Astrocyte (in vitro differentiated cells and primary cell): Measurements from ENCODE around the gene P2RY8. TPM values are rescaled to one million over a fixed set of nuclear protein-coding genes. Genes with fewer than 3 reads are reported as not detected.
"Not testable (repeated sequence)": the region's sequence is repeated elsewhere in the genome, so short reads cannot be mapped to it uniquely, and the experiment has no call there.

Experiments used
- DNase-seq: peaks from one replicate; pipeline ENCODE4 v3.0.0-alpha.2; 2010; ENCODE audit warnings: low read depth
- FAIRE-seq: peaks from 2 replicates; lab custom pipeline; 2011; peaks lifted over from hg19 to GRCh38; lab: Jason Lieb, UNC
- H2AFZ ChIP-seq: 2 replicates; pipeline ENCODE4 v1.6.0; 2012; ENCODE audit warnings: low read depth, low read length, inconsistent platforms
- H3K27ac ChIP-seq: 2 replicates; pipeline ENCODE4 v1.5.1; 2011; ENCODE audit warnings: low read depth, low read length, inconsistent platforms
- H3K27me3 ChIP-seq: 2 replicates; pipeline ENCODE4 v1.6.0; 2011; ENCODE audit warnings: low read length, inconsistent platforms; ENCODE audit not compliant: insufficient read depth
- H3K36me3 ChIP-seq: 2 replicates; pipeline ENCODE4 v1.5.1; 2011; ENCODE audit warnings: low read length, inconsistent platforms; ENCODE audit not compliant: insufficient read depth
- H3K4me1 ChIP-seq: 2 replicates; pipeline ENCODE4 v1.5.1; 2011; ENCODE audit warnings: low read length, inconsistent platforms; ENCODE audit not compliant: insufficient read depth
- H3K4me2 ChIP-seq: 2 replicates; pipeline ENCODE4 v1.6.0; 2012; ENCODE audit warnings: low read length, inconsistent platforms
- H3K4me3 ChIP-seq: 2 replicates; pipeline ENCODE4 v1.5.1; 2011; ENCODE audit warnings: low read depth, mild to moderate bottlenecking, low read length, inconsistent platforms; ENCODE audit not compliant: insufficient read depth
- H3K79me2 ChIP-seq: 2 replicates; pipeline ENCODE4 v1.6.0; 2012; ENCODE audit warnings: mild to moderate bottlenecking, low read length, inconsistent platforms; ENCODE audit not compliant: insufficient read depth
- H3K9ac ChIP-seq: 2 replicates; pipeline ENCODE4 v1.6.0; 2012; ENCODE audit warnings: mild to moderate bottlenecking, low read length, inconsistent platforms
- H3K9me3 ChIP-seq: 2 replicates; pipeline ENCODE4 v1.5.1; 2012; ENCODE audit warnings: low read depth, mild to moderate bottlenecking, low read length, inconsistent platforms; ENCODE audit not compliant: insufficient read depth
- H4K20me1 ChIP-seq: 2 replicates; pipeline ENCODE4 v1.6.0; 2012; ENCODE audit warnings: low read length, inconsistent platforms; ENCODE audit not compliant: insufficient read depth
- H3K27ac Mint-ChIP-seq: one replicate; pipeline ENCODE4 v1.8.0; 2021; ENCODE audit warnings: mild to moderate bottlenecking, mixed read lengths; ENCODE audit not compliant: unreplicated experiment
- H3K27me3 Mint-ChIP-seq: one replicate; pipeline ENCODE4 v1.8.0; 2021; ENCODE audit warnings: low read depth, mixed read lengths; ENCODE audit not compliant: unreplicated experiment
- H3K36me3 Mint-ChIP-seq: one replicate; pipeline ENCODE4 v1.8.0; 2021; ENCODE audit warnings: low read depth, mixed read lengths; ENCODE audit not compliant: unreplicated experiment
- H3K4me1 Mint-ChIP-seq: one replicate; pipeline ENCODE4 v1.8.0; 2021; ENCODE audit warnings: low read depth, mixed read lengths; ENCODE audit not compliant: unreplicated experiment
- H3K4me3 Mint-ChIP-seq: one replicate; pipeline ENCODE4 v1.8.0; 2021; ENCODE audit warnings: mild to moderate bottlenecking, moderate library complexity, mixed read lengths; ENCODE audit not compliant: unreplicated experiment
- H3K9me3 Mint-ChIP-seq: one replicate; pipeline ENCODE4 v1.8.0; 2021; ENCODE audit warnings: mild to moderate bottlenecking, mixed read lengths; ENCODE audit not compliant: unreplicated experiment
- CTCF ChIP-seq: IDR thresholded peaks from 2 replicates; pipeline ENCODE4 v1.5.1; 2011; ENCODE audit warnings: low read depth, mild to moderate bottlenecking, inconsistent platforms, low read length, moderate library complexity; ENCODE audit not compliant: insufficient read depth
- EZH2 ChIP-seq: IDR thresholded peaks from 2 replicates; pipeline ENCODE4 v1.6.1; 2012; ENCODE audit warnings: mild to moderate bottlenecking, low read length, inconsistent platforms; ENCODE audit not compliant: insufficient read depth
- total RNA-seq: library from RNA; stranded (reverse); gene quantifications from 2 replicates; pipeline ENCODE4 v1.2.1, GENCODE V29; 2021

Gene P2RY8
- total RNA-seq, 1 donor from 2014 or later: not detected

GRCh38 chrX:1449036-1449822 is 87.8 kb downstream of the P2RY8 start:
- Histone ChIP-seq H2AFZ (no peak overlapping the region), H4K20me1 (peaks cover 45% of the 10 kb centered on the region), H3K4me3 (no peak overlapping the region), H3K79me2 (peaks cover 65% of the 10 kb centered on the region), H3K4me1 (no peaks in the 10 kb centered on the region), H3K9me3 (no peaks in the 10 kb centered on the region), H3K36me3 (peaks cover 3% of the 10 kb centered on the region), H3K27ac (no peak overlapping the region), H3K27me3 (no peaks in the 10 kb centered on the region), H3K4me2 (peak overlapping the region; percentile 25), H3K9ac (no peak overlapping the region)
- Mint-ChIP-seq H3K36me3 (peaks cover 18% of the 10 kb centered on the region), H3K4me3 (no peak overlapping the region), H3K4me1 (no peaks in the 10 kb centered on the region), H3K27ac (no peak overlapping the region), H3K9me3 (peaks cover 25% of the 10 kb centered on the region), H3K27me3 (no peaks in the 10 kb centered on the region)
- DNase-seq (no peak), FAIRE-seq (no peak)
- TF ChIP-seq CTCF (no peak), EZH2 (no peak)

GRCh38 chrX:1448573-1449001 is 88.4 kb downstream of the P2RY8 start:
- not testable (repeated sequence) for H3K4me1 ChIP-seq, H3K4me3 ChIP-seq, H3K4me3 Mint-ChIP-seq, H3K27ac Mint-ChIP-seq, H3K9ac ChIP-seq, DNase-seq, H3K27me3 Mint-ChIP-seq, H3K4me1 Mint-ChIP-seq, H3K9me3 ChIP-seq, H2AFZ ChIP-seq, H3K27me3 ChIP-seq, H3K4me2 ChIP-seq, H3K27ac ChIP-seq, H3K36me3 ChIP-seq
- Mint-ChIP-seq H3K36me3 (peaks cover 23% of the 10 kb centered on the region), H3K9me3 (peaks cover 25% of the 10 kb centered on the region)
- Histone ChIP-seq H4K20me1 (peaks cover 45% of the 10 kb centered on the region), H3K79me2 (peaks cover 70% of the 10 kb centered on the region)
- peak; percentile 58 for FAIRE-seq

GRCh38 chrX:1447969-1448572 is 88.9 kb downstream of the P2RY8 start:
- not testable (repeated sequence) for H3K4me3 ChIP-seq, FAIRE-seq, H3K4me1 ChIP-seq, H3K9ac ChIP-seq, H3K27ac ChIP-seq, H3K27ac Mint-ChIP-seq, DNase-seq, H3K9me3 ChIP-seq, H3K4me2 ChIP-seq, H3K27me3 Mint-ChIP-seq, H3K27me3 ChIP-seq, H3K4me1 Mint-ChIP-seq, H2AFZ ChIP-seq, H3K4me3 Mint-ChIP-seq, H3K36me3 ChIP-seq
- peaks cover 45% of the 10 kb centered on the region for H4K20me1 ChIP-seq
- peaks cover 25% of the 10 kb centered on the region for H3K9me3 Mint-ChIP-seq
- peaks cover 26% of the 10 kb centered on the region for H3K36me3 Mint-ChIP-seq
- peaks cover 74% of the 10 kb centered on the region for H3K79me2 ChIP-seq

GRCh38 chrX:1446984-1447968 is 89.7 kb downstream of the P2RY8 start:
- not testable (repeated sequence) for H3K27me3 ChIP-seq, H3K4me2 ChIP-seq, DNase-seq, H3K9me3 ChIP-seq, H3K27me3 Mint-ChIP-seq, H3K27ac Mint-ChIP-seq, H3K4me1 Mint-ChIP-seq, H3K4me3 Mint-ChIP-seq, H3K4me3 ChIP-seq, H3K9ac ChIP-seq, H3K4me1 ChIP-seq, H3K36me3 ChIP-seq, H3K27ac ChIP-seq, H2AFZ ChIP-seq
- Histone ChIP-seq H4K20me1 (peaks cover 49% of the 10 kb centered on the region), H3K79me2 (peaks cover 80% of the 10 kb centered on the region)
- FAIRE-seq: peak; percentile 56
- H3K9me3 Mint-ChIP-seq: peaks cover 29% of the 10 kb centered on the region
- peaks cover 29% of the 10 kb centered on the region for H3K36me3 Mint-ChIP-seq
